ENCODE data around the gene TBXA2R.

Gene TBXA2R

GRCh38 chr19:3580156-3580934 lies 26.3 kb downstream of the TBXA2R start:
- no peak for DNase-seq (ENCODE audit: low read depth)
- TF ChIP-seq CTCF (IDR thresholded peaks at IDR 0.05; ENCODE audit: low read depth, low read length) (no peak), MYC (IDR thresholded peaks at IDR 0.05; ENCODE audit: low read depth, low read length) (no peak), POLR2A (IDR thresholded peaks at IDR 0.05; ENCODE audit: extremely low read depth, insufficient read length) (no peak), MAX (IDR thresholded peaks at IDR 0.05; ENCODE audit: low read depth, low read length) (no peak)

GRCh38 chr19:3578390-3578789 lies 28.3 kb downstream of the TBXA2R start:
- no peak overlapping the region for H3K4me3 ChIP-seq (ENCODE audit: low read depth, low read length)

More at GRCh38 chr19:3580156-3580934, 26.3 kb downstream of the TBXA2R start:
- no peak overlapping the region for H3K4me3 ChIP-seq (ENCODE audit: low read depth, low read length)

GRCh38 chr19:3577723-3578344 lies 28.8 kb downstream of the TBXA2R start:
- TF ChIP-seq MAX (IDR thresholded peaks at IDR 0.05; ENCODE audit: low read depth, low read length) (no peak), POLR2A (IDR thresholded peaks at IDR 0.05; ENCODE audit: extremely low read depth, insufficient read length) (no peak), CTCF (IDR thresholded peaks at IDR 0.05; ENCODE audit: low read depth, low read length) (no peak), MYC (IDR thresholded peaks at IDR 0.05; ENCODE audit: low read depth, low read length) (no peak)
- H3K4me3 ChIP-seq (ENCODE audit: low read depth, low read length) = no peak overlapping the region
- no peak for DNase-seq (ENCODE audit: low read depth)

More at GRCh38 chr19:3578390-3578789, 28.3 kb downstream of the TBXA2R start:
- TF ChIP-seq MAX (IDR thresholded peaks at IDR 0.05; ENCODE audit: low read depth, low read length) (no peak), CTCF (IDR thresholded peaks at IDR 0.05; ENCODE audit: low read depth, low read length) (no peak), MYC (IDR thresholded peaks at IDR 0.05; ENCODE audit: low read depth, low read length) (no peak), POLR2A (IDR thresholded peaks at IDR 0.05; ENCODE audit: extremely low read depth, insufficient read length) (no peak)
- no peak for DNase-seq (ENCODE audit: low read depth)

GRCh38 chr19:3576696-3577443 lies 29.8 kb downstream of the TBXA2R start:
- no peak for DNase-seq (ENCODE audit: low read depth)
- no peak overlapping the region for H3K4me3 ChIP-seq (ENCODE audit: low read depth, low read length)
- TF ChIP-seq CTCF (IDR thresholded peaks at IDR 0.05; ENCODE audit: low read depth, low read length) (no peak), MAX (IDR thresholded peaks at IDR 0.05; ENCODE audit: low read depth, low read length) (no peak), POLR2A (IDR thresholded peaks at IDR 0.05; ENCODE audit: extremely low read depth, insufficient read length) (no peak), MYC (IDR thresholded peaks at IDR 0.05; ENCODE audit: low read depth, low read length) (no peak)

GRCh38 chr19:3575949-3576673 lies 30.6 kb downstream of the TBXA2R start:
- TF ChIP-seq CTCF (IDR thresholded peaks at IDR 0.05; ENCODE audit: low read depth, low read length) = no peak
- TF ChIP-seq POLR2A (IDR thresholded peaks at IDR 0.05; ENCODE audit: extremely low read depth, insufficient read length) = no peak
- no peak for TF ChIP-seq MYC (IDR thresholded peaks at IDR 0.05; ENCODE audit: low read depth, low read length)
- no peak for TF ChIP-seq MAX (IDR thresholded peaks at IDR 0.05; ENCODE audit: low read depth, low read length)
- no peak overlapping the region for H3K4me3 ChIP-seq (ENCODE audit: low read depth, low read length)
- DNase-seq (ENCODE audit: low read depth) = no peak

Measured in NB4 (cell line).